Fibroblast of villous mesenchyme (primary cell): ENCODE data around the gene OCSTAMP. TPM values are rescaled to one million over a fixed set of nuclear protein-coding genes. Genes with fewer than 3 reads are reported as not detected.

Source experiments
- DNase-seq: peaks from one replicate; pipeline ENCODE4 v3.0.0-alpha.2; 2010; ENCODE audit warnings: low read depth
- H3K4me3 ChIP-seq: 2 replicates; pipeline ENCODE4 v1.5.1; 2011; ENCODE audit warnings: low read depth, mild to moderate bottlenecking, low read length
- total RNA-seq: library from RNA; depleted of rRNA; stranded (reverse); fragments of >200 nt; gene quantifications from 2 replicates; pipeline ENCODE4 v1.2.3, GENCODE V29; 2012
- TF ChIP-seq, protein P1 (sequence below): IDR thresholded peaks from 2 replicates; pipeline ENCODE4 v1.5.1; 2012; ENCODE audit warnings: low read depth, mild to moderate bottlenecking, low read length; ENCODE audit not compliant: insufficient read depth

Gene OCSTAMP
- total RNA-seq, 1 donor: not detected

DNA sequence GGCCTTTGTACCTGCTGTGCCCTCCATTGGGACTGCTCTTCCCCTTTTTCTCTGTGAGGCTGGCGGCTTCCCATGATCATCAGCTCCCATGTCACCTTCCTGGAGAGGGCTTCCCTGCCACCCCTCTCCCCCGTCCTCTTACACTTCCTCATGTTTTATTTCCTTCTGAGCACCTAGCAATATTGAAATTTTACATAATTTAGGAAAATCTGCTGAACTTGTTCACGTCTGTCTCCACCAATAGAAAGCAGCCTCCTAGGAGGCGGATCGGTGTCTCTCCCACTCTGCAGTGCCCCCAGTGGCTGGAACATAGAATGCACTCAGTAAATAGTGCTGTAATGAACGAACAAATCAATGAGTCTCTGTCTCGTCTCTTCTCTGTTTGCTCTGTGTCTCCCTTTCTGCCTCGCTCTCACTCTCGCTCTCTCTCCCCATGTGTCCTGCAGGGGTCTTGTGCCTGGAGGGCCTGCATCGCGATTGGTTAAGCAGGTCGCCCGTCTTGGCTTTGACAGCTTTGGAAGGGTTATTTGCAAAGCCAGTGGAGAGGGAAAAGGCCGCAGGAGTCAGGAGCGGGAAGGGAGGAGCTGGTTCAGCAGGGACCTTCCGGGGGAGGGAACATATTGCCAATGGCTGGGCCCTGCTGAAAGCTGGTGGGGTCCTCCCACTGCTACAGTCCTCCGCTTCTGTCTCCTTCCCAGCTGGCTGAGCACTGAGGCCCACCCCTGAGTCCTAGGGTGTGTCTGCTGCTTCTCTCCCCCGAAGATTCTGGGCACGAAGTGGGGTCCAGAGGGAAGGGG, 12.1 kb upstream of the OCSTAMP start:
- TF ChIP-seq, protein P1, sequence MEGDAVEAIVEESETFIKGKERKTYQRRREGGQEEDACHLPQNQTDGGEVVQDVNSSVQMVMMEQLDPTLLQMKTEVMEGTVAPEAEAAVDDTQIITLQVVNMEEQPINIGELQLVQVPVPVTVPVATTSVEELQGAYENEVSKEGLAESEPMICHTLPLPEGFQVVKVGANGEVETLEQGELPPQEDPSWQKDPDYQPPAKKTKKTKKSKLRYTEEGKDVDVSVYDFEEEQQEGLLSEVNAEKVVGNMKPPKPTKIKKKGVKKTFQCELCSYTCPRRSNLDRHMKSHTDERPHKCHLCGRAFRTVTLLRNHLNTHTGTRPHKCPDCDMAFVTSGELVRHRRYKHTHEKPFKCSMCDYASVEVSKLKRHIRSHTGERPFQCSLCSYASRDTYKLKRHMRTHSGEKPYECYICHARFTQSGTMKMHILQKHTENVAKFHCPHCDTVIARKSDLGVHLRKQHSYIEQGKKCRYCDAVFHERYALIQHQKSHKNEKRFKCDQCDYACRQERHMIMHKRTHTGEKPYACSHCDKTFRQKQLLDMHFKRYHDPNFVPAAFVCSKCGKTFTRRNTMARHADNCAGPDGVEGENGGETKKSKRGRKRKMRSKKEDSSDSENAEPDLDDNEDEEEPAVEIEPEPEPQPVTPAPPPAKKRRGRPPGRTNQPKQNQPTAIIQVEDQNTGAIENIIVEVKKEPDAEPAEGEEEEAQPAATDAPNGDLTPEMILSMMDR: peak; percentile 84
- peak; percentile 59 for DNase-seq
- H3K4me3 ChIP-seq: peak overlapping the region; percentile 48

DNA sequence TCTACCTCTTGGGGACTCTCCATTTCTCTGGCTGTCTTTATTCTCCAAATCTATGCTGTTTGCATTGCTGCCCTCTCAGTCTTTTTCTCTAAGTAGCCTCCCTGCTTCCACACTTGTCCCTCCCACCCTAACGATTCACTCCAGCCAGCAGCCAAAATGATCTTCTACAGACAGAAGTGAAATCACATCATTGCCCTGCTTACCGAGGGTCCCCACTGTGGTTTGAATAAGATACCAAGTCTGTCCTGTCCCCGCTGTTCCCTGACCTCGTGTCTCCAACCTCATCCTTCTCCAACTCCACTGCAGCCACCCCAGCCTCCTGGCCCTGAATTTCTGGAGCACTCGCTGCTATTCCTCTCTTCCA, 11.5 kb upstream of the OCSTAMP start:
- no peak for DNase-seq
- TF ChIP-seq, protein P1: no peak
- H3K4me3 ChIP-seq: no peak overlapping the region

DNA sequence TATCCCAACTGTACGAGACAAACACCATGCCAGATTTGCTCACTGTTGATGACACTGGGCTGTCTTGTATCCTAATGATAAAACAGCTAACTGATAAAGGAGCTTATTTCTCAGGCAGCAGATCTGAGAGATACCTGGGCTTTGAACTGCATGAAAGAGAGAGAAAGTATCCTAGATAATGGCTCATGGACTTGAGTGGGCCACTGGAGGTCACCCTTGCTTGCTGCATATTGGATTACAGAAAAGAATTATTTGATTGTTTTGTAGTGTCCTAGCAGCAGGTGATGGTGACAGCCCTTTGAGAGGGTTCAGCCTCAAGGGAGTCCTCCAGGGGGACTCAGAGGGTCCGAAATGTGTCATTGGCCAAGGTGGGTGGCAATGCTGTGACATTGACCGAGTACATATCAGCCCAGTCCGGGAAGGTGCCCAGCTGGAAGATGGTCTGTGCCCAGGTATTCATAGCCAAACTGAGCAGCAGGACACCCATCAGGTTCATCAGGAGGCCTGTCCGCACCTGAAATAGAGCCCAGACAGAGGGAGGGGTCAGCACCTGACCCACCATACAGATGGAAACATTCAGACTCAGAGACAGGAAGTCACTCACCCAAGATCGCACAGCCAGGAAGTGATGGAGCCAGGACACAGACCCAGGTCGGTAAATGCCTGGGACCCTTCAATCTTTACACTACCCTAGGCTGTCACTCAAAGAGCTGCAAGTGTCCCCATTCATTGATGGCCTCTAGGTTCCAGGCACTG, 9.4 kb upstream of the OCSTAMP start:
- no peak overlapping the region for H3K4me3 ChIP-seq
- TF ChIP-seq, protein P1: no peak
- no peak for DNase-seq

DNA sequence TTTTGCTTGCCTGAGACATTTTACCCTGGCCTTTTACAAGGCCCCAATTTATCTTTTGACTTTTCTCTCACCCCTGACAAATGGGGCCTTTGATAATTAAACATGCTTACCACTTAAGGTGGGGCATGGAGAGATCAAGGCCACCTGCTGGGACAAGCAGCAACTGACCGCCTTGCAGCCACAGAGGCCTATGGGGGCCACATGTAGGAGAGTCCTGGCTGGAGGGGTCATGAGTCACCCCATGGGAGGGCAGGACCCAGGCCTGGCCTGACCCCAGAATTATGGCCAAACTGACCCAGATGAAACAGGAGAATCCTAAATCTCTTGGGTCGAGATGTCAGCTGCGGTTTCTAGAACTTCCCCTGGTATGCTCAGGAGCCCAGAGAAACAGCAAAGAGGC, 8.5 kb upstream of the OCSTAMP start:
- TF ChIP-seq, protein P1: no peak
- no peak overlapping the region for H3K4me3 ChIP-seq
- DNase-seq: no peak

- H3K4me3 ChIP-seq: no peak overlapping the region
- DNase-seq: peak; percentile 61
- TF ChIP-seq, protein P1: no peak
Measured at GRCh38 chr20:46558511-46558959, 8.1 kb upstream of the OCSTAMP start.

DNA sequence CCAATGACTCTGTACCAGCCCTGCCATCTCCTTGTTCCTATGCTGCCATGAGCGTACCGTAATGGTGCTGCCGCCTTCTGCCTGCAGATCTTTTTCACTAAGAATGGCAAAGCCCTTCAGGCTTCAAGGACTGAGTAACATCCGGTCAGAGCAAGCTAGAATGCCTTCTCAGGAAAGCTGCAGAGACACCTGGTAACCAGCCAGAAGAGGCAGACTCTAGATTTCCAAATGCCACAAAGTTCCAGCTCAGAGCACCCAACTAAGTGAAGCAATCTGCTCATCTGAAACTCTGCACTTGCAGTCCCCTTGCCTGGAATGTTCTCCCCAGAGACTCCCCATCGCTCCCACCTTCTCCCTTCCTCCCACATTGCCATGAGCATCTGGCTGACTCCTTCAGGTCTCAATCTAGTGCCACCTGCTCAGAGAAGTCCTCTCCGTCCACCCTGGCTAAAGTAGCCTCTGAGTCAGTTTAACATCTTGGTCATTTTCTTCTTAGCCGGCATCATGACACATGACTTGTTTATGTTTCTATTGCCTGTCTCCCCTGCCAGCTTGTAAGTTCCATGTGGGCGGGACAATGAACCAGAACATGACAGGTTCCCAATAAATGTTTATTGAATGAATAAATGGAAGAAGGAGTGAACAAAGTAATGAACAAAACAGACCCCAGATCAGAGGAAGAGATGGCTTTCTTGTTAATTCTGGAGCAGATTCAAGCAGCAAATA, 6.9 kb upstream of the OCSTAMP start:
- no peak overlapping the region for H3K4me3 ChIP-seq
- peak; percentile 25 for DNase-seq
- TF ChIP-seq, protein P1: no peak
